ENCODE data around the gene GALNT9. TPM values are rescaled to one million over a fixed set of nuclear protein-coding genes. Genes with fewer than 3 reads are reported as not detected.
A peak's percentile ranks its signal among the peaks of the same experiment; 100 is the strongest.

The GALNT9 gene
- total RNA-seq, 2 donors from 2014 or later, result 4.0 to 10.8 TPM

GRCh38 chr12:132288516-132289215, 40.7 kb downstream of the GALNT9 start:
- Histone ChIP-seq H3K27ac (no peak overlapping the region), H3K4me1 (peaks cover 0 to 10% of the 10 kb centered on the region in 2 donors), H3K27me3 (peaks cover under 1 to 3% of the 10 kb centered on the region in 2 donors), H3K4me3 (no peak overlapping the region), H3K36me3 (no peaks in the 10 kb centered on the region), H3K9me3 (no peaks in the 10 kb centered on the region)
- DNase-seq (ENCODE audit: low spot score), result no peak
- TF ChIP-seq CTCF (IDR thresholded peaks at IDR 0.05), result no peak

- no peak for TF ChIP-seq CTCF (IDR thresholded peaks at IDR 0.05)
- Histone ChIP-seq H3K27me3 (peaks cover 3 to 8% of the 10 kb centered on the region in 2 donors), H3K36me3 (no peaks in the 10 kb centered on the region), H3K27ac (no peak overlapping the region), H3K9me3 (no peaks in the 10 kb centered on the region), H3K4me3 (no peak overlapping the region), H3K4me1 (peaks cover 0 to 10% of the 10 kb centered on the region in 2 donors)
- no peak for DNase-seq (ENCODE audit: low spot score)
These were observed 41.8 kb downstream of the GALNT9 start for GRCh38 chr12:132287391-132288238.

- H3K27ac ChIP-seq, result no peak overlapping the region
- H3K36me3 ChIP-seq, result no peaks in the 10 kb centered on the region
- H3K9me3 ChIP-seq, result no peaks in the 10 kb centered on the region
- no peak for DNase-seq (ENCODE audit: low spot score)
- TF ChIP-seq CTCF (IDR thresholded peaks at IDR 0.05), result no peak
- H3K27me3 ChIP-seq, result peaks cover 3 to 8% of the 10 kb centered on the region in 2 donors
- peaks cover 0 to 10% of the 10 kb centered on the region in 2 donors for H3K4me1 ChIP-seq
- no peak overlapping the region for H3K4me3 ChIP-seq
These were observed 42.5 kb downstream of the GALNT9 start for GRCh38 chr12:132286912-132287311.

- peak; percentile 64 for DNase-seq (ENCODE audit: low spot score)
- Histone ChIP-seq H3K4me3 (peak overlapping the region in 1 of 2 donors; percentile 29), H3K36me3 (no peaks in the 10 kb centered on the region), H3K27ac (no peak overlapping the region), H3K9me3 (no peaks in the 10 kb centered on the region), H3K4me1 (peaks cover 0 to 10% of the 10 kb centered on the region in 2 donors), H3K27me3 (peaks cover 3 to 8% of the 10 kb centered on the region in 2 donors)
- TF ChIP-seq CTCF (IDR thresholded peaks at IDR 0.05), result no peak
These were observed 43.3 kb downstream of the GALNT9 start for GRCh38 chr12:132285991-132286681.

GRCh38 chr12:132284827-132285741, 44.3 kb downstream of the GALNT9 start:
- no peaks in the 10 kb centered on the region for H3K36me3 ChIP-seq
- peaks cover 3 to 8% of the 10 kb centered on the region in 2 donors for H3K27me3 ChIP-seq
- DNase-seq (ENCODE audit: low spot score), result no peak
- peaks cover 0 to 10% of the 10 kb centered on the region in 2 donors for H3K4me1 ChIP-seq
- H3K4me3 ChIP-seq, result peak overlapping the region in 1 of 2 donors; percentile 29
- no peak for TF ChIP-seq CTCF (IDR thresholded peaks at IDR 0.05)
- no peaks in the 10 kb centered on the region for H3K9me3 ChIP-seq
- no peak overlapping the region for H3K27ac ChIP-seq
